HG02610 (cell line): ENCODE measurements around the gene COL5A2.

Experiments
- ATAC-seq: cut with Tn5 transposase; IDR thresholded peaks from one replicate; pipeline ENCODE4 v1.9.1; 2021; ENCODE audit warnings: mild to moderate bottlenecking, moderate library complexity; ENCODE audit not compliant: unreplicated experiment

Gene COL5A2

DNA sequence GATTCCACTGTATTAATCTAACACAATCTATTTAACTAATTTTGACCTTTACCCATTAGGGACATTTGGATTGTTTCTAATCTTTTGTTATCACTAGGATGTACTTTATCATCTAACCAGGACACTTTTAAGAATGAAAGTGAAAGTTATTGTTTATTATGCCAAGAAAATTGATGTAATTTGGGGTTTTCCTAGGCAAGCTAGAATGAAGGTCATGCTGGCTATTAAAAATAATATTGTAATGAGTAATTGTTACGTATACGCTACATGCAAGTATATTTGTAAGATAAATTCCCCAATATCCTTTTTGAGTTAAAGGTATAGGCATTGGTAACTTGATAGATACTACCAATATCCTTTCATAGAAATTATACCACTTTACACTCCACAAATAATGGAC is 74.6 kb downstream of the COL5A2 start:
- no peak for ATAC-seq

DNA sequence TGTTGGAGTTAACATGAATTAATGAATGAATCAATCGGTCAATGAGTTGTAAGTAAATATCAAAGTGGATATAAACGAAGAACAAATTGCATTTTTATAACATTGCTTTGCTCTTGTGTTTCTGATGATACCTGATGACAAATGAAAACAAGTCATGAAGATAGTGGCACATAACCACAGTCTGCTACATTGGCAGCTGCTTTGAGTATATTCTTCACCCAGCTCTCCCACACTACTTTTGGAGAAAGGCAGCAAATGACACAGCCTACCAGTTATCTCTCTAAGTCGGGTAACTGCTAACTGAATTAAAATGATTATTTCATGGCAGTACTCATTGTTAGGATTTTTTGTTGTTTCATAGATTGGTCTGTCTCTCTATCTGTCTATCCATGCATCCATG is 76.8 kb downstream of the COL5A2 start:
- ATAC-seq, result no peak

DNA sequence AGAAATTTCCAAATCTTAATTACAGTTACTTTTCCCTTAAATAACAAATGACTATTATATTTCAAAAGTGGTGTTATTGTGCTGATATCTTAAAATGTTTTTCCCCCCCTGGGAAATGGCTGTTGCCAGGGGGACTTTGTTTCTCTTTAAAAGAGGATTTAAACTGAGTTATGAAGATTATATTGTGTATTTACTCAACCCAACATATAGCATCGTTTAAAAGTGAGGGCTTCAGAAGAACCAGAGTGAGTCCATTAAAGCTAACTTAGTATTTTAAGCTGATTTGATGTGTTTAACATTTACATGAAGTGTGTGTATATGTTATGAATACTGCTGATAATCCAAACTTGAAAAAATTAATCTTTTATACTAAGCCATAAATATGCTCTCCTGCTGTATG is 81.6 kb downstream of the COL5A2 start:
- no peak for ATAC-seq

DNA sequence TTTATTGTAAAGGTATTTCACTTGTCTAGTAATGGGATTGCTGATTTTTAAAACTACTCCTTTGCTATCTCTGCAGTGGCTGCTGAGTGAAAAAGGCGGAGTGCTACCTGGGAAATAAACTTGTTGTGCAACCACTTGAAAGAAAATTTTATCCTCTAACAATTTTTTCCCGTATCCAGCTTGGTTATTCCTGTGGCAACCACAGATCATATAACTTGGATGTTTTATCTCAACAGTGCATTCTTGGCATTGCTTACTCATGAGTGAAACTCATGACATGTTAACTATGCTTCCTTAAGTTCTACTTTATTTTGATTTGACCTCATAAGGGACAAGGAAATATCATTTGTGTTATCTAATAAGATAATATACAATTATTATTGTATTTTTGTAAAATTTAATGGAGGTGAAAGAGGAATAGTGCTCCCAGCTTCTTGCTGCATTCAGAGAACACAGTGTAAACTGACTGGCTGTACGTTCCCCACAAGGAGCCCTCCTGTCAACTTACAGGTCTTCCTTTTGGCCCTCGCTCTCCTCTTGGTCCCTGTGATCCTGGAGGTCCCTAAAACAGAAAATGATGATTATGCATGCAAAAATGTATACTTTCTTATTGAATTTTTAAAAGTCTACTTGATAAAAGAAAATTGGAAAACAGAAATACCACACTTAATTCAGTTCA is 82.7 kb downstream of the COL5A2 start:
- ATAC-seq, result no peak

DNA sequence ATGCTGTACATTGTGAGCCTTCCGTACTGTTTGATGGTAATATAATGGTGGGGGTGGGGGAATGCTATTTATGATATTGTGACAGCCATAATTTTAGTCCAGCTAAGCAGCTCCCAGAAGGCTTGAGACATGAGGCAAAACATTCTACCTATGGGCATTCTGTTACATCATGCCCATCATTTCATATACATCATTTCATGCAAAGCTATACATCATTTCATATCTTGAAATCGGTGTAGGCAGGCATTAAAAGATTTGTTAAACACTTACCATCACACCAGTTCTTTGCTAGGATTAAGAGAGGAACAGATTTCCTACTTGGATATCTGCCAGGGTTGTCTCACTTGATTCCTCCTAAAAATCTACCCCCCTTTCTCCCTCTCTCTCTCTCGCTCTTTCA is 84.5 kb downstream of the COL5A2 start:
- ATAC-seq, result no peak

DNA sequence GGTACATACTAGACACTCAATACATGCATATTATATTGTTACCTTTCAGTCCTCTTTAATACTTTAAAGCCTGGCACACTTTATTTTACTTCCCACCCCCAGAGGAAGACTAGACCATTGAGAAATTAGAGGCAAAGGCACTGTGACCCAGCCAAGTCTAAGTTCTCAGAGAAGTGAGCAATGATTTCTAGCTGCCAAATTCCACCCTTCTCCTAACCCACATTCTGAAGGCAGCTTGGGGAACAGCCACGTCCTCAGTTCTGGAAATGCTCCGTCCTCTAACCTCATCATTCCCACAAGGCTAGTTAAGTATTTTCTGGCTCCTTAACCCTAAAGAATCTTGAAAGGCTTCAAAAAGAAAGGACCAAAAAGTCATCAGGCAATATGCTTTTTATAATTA is 86.6 kb downstream of the COL5A2 start:
- ATAC-seq, result no peak

DNA sequence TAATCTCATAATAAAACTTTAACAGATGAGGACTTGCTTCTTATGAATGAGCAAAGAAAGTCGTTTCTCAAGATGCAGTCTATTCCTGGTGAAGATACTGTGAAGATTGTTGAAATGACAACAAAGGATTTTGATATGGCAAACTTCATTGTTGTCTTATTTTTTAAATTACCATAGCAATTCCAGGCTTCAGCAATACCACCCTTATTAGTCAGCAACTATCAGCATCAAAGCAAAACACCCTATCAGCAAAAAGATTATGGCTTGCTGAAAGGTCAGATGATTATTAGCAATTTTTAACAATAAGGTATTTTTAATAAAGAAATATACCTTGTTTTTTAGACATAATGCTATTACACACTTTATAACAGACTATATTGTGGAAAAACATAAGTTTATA is 88.3 kb downstream of the COL5A2 start:
- ATAC-seq, result no peak

DNA sequence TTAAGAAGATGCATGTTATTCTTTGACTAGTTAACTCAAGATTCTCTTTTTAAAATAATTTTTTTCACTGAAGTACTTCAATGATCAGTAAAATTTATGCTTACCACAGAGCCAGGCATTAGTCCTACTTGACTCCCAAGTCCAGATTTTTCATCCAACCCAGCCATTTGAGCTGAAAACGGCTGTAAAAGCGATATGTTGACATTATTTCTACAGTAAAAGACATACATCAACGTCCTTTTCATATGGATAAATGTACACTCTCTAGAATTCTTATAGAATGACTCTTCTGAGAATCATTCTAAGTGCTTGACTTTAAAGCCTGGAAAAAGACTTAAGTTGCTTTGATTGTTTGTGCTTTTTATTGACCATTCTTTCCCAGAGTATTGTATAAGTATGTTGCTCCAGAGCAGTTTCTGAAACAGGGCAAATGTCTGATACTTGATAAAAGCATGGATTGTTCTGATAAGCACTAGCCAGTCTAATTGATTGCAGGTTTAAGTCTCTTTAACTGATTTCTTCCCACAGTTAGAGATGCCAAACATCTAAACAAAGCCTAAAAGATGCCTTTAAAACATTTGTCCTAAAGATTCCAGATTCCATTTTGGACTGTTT is 90.9 kb downstream of the COL5A2 start:
- no peak for ATAC-seq

DNA sequence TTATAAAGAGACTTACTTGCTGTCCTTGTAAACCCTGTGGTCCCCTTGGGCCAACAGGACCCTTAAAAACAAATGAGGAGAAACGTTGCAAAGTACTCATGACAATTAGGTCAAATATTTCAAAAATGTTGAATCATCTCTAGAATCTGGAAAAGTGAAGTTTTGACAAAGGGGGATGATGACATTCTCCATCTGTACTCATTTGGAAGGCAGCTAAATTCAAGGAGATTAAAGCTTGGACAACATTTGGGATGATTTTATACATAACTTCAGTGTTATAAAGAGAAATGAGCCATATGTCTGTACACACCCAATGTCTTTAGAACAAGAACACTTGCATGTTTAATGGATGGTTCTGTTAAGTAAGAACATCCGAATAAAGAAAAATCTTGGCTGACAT is 92.9 kb downstream of the COL5A2 start:
- ATAC-seq, result no peak

DNA sequence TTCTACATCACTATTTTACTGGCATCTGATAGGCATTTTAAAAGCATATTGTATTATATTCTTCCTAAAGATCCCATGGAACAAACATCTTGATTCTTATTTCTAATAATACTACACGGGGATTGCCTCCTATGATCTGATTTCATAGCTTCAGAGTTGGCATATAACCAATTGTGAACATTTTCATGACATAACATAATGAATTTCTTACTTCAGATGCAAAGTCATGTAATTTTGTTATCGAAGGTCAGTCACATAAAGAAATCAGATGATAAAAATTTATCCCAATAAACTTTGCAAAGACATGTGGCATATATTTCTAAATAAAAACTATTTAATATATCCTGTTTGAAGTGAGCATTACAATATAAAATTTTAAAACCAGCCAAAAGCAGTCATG is 93.3 kb downstream of the COL5A2 start:
- no peak for ATAC-seq

DNA sequence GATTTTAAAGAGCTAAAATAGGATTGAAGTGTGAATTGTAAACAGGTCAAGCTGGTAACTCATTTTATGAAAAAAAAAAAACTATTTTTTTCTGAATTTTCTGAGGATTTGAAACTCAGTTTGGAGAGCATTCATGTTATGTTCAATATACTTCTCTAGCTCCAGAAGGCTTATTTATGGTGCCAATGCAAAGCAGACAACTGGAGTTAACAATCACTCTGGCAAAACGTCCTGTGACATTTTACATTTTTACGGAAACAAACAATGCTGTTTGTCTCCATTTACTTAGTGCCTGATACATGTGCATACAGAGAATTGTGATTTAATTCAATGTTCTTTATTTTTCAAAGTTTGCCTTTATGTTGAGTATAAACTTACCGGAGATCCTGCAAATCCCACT is 96.0 kb downstream of the COL5A2 start:
- no peak for ATAC-seq

DNA sequence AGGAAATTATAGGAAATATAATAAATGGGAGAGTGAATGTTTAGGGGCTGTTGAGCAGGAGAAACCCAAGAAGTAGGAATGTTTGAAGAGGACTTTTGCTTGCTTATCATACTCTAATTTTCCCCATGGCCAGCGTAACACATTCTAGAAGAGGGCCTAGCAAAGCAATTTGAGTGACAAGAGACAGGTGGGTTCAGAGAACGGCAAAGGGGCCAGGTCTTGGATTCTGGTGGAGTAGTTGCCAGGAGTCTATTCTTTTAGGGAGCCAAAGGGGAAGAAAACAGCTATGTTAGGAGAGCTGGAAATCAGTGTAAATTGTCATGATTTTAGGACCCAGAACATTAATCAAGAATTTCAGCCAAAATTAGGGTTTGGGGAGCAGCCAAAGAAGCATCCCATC is 96.5 kb downstream of the COL5A2 start:
- no peak for ATAC-seq

DNA sequence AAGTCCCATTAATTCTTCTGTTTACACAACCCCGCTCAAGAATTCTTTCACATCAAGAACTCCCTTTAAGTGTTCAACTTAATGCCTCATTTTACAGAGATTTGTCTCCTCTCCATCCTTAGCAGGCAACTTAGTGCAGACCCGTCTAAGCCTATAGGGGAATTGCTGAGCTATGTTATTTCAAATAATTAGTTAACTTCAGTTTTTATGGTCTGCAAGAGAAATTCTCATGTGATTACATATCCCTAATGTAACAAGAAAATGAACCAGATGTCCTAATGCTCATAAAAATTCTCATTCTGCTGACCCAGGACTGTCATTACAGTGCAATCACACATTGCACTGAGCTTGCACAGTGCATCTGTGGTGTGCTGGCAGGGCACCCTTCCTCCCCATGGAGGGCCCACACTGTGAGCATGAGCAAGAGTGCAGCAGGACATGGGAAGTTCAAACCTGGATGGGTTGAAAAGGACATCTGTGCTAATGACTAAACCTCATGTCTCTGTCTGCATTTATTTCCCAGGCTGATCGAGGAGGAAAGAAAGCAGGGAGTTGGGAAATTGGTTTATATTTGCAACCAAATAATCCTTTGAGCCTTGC is 97.1 kb downstream of the COL5A2 start:
- no peak for ATAC-seq

DNA sequence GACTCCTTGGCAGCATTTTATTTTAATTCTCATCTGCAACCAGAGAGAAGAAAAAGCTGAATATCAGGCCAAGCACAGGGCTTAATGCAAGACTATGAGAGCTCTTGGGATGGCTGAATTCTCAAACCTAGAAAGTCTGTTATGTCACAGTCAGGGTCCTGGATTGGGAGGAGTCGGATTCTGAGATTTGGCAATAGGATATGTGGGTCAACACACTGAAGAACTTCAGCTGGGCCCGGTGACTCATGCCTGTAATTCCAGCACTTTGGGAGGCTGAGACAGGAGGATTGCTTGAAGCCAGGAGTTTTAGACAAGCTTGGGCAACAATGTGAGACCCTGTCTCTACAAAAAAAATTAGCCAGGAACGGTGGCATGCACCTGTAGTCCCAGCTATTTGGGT is 103.0 kb downstream of the COL5A2 start:
- ATAC-seq, result no peak

DNA sequence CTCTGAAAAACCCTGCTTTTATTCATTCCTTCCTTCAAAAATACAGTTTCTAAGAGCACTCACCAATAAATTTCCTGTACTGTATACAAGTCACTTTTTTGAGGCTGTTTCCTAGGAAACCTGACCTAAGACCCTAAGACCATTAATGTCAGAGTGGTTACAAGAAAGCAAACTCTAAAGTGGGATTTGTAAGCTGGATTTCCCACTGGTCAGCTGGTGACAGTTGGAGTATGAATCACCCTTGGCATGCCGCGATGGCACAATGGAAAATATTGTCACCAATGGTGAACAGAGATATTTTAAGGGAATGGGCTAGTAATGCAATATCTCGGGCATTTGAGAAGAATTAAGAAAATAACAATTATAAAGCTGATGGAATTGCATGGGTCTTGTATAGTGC is 103.4 kb downstream of the COL5A2 start:
- no peak for ATAC-seq

DNA sequence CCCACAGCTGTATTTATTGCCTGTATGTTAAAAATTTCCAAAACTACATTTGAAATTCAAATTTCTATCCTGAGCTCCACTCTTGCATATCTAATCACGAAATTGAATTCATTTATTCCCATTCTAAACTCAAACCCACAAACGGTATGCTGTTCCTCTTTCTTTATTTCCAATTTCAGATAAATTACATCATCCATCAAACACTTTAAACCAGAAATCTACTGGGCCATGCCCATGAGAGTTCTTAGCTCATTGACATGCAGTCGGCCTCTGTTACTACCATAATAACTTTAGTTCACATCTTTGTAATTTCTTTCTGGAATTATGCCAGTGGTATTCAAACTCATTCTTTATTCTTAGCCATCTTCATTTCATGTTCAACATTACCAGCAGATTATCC is 105.1 kb downstream of the COL5A2 start:
- ATAC-seq, result no peak

DNA sequence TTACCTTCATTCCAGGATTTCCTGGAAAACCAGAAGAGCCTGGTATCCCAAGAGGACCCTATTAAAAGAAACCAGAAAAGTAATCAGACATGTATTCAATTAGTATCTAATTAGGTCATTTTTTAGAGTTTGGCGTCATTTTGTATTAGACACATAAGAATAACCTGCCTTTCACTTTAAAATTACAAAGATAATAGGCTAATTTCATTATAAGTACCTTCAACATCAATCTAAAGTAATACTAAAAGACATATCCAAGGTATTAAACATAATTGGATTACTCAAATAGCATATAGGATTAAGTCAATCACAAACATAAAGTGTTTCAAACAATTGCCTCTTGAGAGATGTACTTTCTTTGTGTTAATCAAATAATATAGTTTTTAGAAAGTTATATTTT is 107.5 kb downstream of the COL5A2 start:
- no peak for ATAC-seq

DNA sequence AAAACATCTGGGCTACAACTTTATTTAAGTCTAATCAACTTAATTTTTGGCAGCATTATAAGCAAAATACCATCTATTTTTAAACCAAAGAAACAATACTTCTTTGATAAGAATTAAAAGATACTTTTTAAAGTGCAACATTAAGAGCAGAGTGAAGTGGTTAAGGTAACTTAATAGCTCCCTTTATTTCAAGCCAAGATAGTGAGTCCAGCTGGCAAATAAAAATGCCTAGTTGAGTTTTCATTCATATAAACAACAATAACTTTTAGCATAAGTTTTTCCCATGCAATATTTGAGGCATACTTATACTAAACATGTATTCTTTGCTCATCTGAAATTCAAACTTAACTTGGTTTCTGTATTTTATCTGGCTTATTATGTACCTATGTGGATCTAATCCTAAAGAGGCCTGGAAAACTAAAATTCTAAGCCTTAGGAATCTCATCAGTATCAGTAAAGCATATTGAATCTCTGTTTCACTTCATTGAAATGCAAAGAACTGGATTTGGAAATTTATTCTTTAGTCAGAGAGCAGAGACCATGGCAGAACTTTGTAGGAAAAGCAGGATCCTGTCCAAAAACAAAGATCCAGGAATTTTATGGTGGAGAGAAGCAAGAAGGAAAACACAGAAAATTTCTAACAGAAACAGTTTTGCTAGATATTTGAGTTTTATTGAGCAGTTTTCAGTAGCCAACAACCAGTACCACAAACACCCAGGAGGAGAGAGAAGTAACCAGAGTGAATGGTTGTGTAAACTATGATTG is 109.5 kb downstream of the COL5A2 start:
- ATAC-seq, result no peak

DNA sequence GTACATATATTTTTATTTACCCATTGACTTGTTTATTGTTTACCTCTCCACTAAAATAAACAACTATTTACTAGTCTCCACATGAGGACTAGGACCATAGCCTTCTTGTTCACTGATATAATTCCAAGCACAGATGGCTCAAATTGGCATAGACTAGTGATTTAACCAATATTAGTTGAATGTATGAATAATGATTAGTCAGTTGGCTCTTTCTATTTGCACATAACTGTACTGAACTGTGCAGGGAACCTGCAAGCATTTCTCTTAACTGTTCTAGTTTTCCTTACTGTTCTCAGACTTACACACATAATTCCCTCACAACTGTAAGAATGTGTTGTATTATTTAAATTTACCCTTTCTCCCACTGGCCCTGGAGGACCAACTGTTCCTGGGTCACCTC is 113.5 kb downstream of the COL5A2 start:
- no peak for ATAC-seq

DNA sequence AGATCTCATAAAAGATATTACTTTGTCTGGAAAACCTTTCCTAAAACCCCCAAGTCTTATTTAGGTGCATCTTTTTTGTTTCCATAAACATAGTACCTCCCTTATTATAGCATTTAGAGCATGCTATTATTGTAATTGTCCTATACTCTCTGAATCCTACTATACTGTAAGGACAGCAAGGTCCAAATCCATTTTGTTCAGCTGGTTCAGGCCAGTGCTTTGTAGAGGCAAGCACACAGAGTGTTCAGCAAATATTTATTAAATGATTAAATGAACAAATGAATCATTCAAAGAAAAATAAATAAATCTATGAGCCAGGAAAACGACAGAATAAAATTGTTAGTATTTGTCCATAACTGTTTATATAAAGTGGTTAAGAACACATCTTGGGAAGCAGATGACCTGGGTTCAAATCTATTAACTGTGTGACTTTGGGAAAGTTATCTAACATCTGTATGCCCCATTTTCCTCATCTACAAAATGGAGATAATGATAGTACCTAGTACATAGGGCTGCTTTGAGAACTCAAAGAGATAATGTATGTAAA is 119.4 kb downstream of the COL5A2 start:
- no peak for ATAC-seq

DNA sequence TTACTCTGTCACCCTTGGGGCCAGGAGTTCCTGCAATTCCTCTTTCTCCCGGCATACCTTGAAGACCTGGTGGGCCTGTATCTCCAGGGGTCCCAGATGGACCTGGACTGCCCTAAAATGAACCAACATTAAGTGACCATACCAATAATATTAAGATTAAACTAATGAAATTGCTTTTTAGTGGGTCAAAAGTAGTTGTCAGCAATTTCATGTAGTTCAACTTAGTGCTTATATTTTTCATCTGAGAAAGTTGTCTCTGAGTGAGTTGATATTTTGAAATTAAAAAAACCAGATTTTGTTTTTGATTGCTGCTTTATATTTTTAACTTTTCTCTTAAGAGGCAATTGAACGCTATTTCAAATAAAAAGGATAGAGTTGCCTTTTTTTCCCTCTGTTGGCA is 122.2 kb downstream of the COL5A2 start:
- no peak for ATAC-seq
